ENCODE results near the gene KCTD16.
A peak's percentile ranks its signal among the peaks of the same experiment; 100 is the strongest.

KCTD16 gene

GRCh38 chr5:144203750-144204596 is 33.3 kb downstream of the KCTD16 start (continued):
- no peak for TF ChIP-seq ATF2 (tag by site-specific recombination; IDR thresholded peaks at IDR 0.05; ENCODE audit: low read depth)
- no peak for TF ChIP-seq ZNF670 (tag by site-specific recombination; IDR thresholded peaks at IDR 0.05; ENCODE audit: low read depth)
- TF ChIP-seq ZNF426 (tag by site-specific recombination; IDR thresholded peaks at IDR 0.05) = no peak
- TF ChIP-seq ZBTB6 (tag by site-specific recombination; IDR thresholded peaks at IDR 0.05) = no peak
- no peak for TF ChIP-seq ZNF433 (tag by site-specific recombination; IDR thresholded peaks at IDR 0.05; ENCODE audit: low read depth)
- TF ChIP-seq PRDM2 (tag by site-specific recombination; IDR thresholded peaks at IDR 0.05; ENCODE audit: borderline replicate concordance) = no peak
- TF ChIP-seq ZNF138 (tag by site-specific recombination; IDR thresholded peaks at IDR 0.05; ENCODE audit: borderline replicate concordance) = no peak
- TF ChIP-seq ZNF133 (tag by site-specific recombination; IDR thresholded peaks at IDR 0.05) = no peak
- 0 out of 2 replicates have a peak, but pooled peaks have one; percentile 22 for TF ChIP-seq ZFP69B (tag by site-specific recombination; IDR thresholded peaks at IDR 0.05)
- TF ChIP-seq ZNF555 (tag by site-specific recombination; conservative IDR thresholded peaks at IDR 0.05) = no peak
- TF ChIP-seq ZNF416 (tag by site-specific recombination; IDR thresholded peaks at IDR 0.05) = no peak
- no peak for TF ChIP-seq ZNF112 (tag by site-specific recombination; IDR thresholded peaks at IDR 0.05)
- no peak for TF ChIP-seq ZNF248 (tag by site-specific recombination; IDR thresholded peaks at IDR 0.05)
- no peak for TF ChIP-seq ZNF174 (tag by site-specific recombination; IDR thresholded peaks at IDR 0.05)
- no peak for TF ChIP-seq MZF1 (tag by site-specific recombination; IDR thresholded peaks at IDR 0.05; ENCODE audit: borderline replicate concordance)
- no peak for TF ChIP-seq RBAK (tag by site-specific recombination; IDR thresholded peaks at IDR 0.05)
- TF ChIP-seq ZNF692 (tag by site-specific recombination; IDR thresholded peaks at IDR 0.05) = peak; percentile 62; the same call in 1 of the 2 replicates
- no peak for TF ChIP-seq PRDM4 (tag by site-specific recombination; IDR thresholded peaks at IDR 0.05)
- 0 out of 2 replicates have a peak, but pooled peaks have one; percentile 13 for TF ChIP-seq ZBTB44 (tag by site-specific recombination; IDR thresholded peaks at IDR 0.05)
- TF ChIP-seq ZNF654 (tag by site-specific recombination; IDR thresholded peaks at IDR 0.05; ENCODE audit: low read depth) = peak; percentile 87
- TF ChIP-seq CTCF (tag by site-specific recombination; IDR thresholded peaks at IDR 0.05) = peak; percentile 56
- TF ChIP-seq ZNF223 (tag by site-specific recombination; IDR thresholded peaks at IDR 0.05) = no peak
